Measurements from ENCODE around the gene DCAF17. TPM values are rescaled to one million over a fixed set of nuclear protein-coding genes. Genes with fewer than 3 reads are reported as not detected.

Gene DCAF17
- total RNA-seq, 3 donors from 2014 or later (not counting 1 experiment from before 2014, with no cell fraction given), result 20.0 to 33.8 (median 30.7) TPM

- TF ChIP-seq CTCF (IDR thresholded peaks at IDR 0.05), result no peak
- ATAC-seq, result no peak
- no peak overlapping the region for H3K4me3 Mint-ChIP-seq
- no peak for DNase-seq
- H3K27me3 ChIP-seq (ENCODE audit: control insufficient read depth, insufficient read depth, low read length), result no peaks in the 10 kb centered on the region
- H3K36me3 ChIP-seq (ENCODE audit: control insufficient read depth, insufficient read depth, low read length), result no peaks in the 10 kb centered on the region
- H3K27me3 Mint-ChIP-seq (ENCODE audit: low read depth in 2 of 2), result peaks cover under 1 to 6% of the 10 kb centered on the region in 2 donors
- H3K9me3 ChIP-seq (ENCODE audit: control insufficient read depth, insufficient read depth, low read length), result no peaks in the 10 kb centered on the region
- WGBS (ENCODE audit: insufficient coverage), result 72% methylated on average over 6 of the region's 9 CpGs
- intact Hi-C loops (cut with micrococcal nuclease), result no loop called here
- H3K4me1 Mint-ChIP-seq, result peaks cover 0 to 5% of the 10 kb centered on the region in 2 donors
- H3K9me3 Mint-ChIP-seq, result no peaks in the 10 kb centered on the region
- no peaks in the 10 kb centered on the region for H3K4me1 ChIP-seq (ENCODE audit: control insufficient read depth, insufficient read depth, low read length)
- no peaks in the 10 kb centered on the region for H3K36me3 Mint-ChIP-seq
- no peak overlapping the region for H3K4me3 ChIP-seq (ENCODE audit: low read length)
- no peak overlapping the region for H3K27ac ChIP-seq (ENCODE audit: low read length)
- no peak overlapping the region for H3K27ac Mint-ChIP-seq
Measured at GRCh38 chr2:171509945-171510731, 76.1 kb downstream of the DCAF17 start.

GRCh38 chr2:171512014-171512413, 78.0 kb downstream of the DCAF17 start:
- no peak overlapping the region for H3K27ac ChIP-seq (ENCODE audit: low read length)
- H3K4me1 ChIP-seq (ENCODE audit: control insufficient read depth, insufficient read depth, low read length), result no peaks in the 10 kb centered on the region
- 48% methylated on average over 2 of the region's 2 CpGs for WGBS (ENCODE audit: insufficient coverage)
- Mint-ChIP-seq H3K4me1 (peaks cover 0 to 5% of the 10 kb centered on the region in 2 donors), H3K4me3 (no peak overlapping the region), H3K27me3 (ENCODE audit: low read depth in 2 of 2) (peaks cover 7 to 8% of the 10 kb centered on the region in 2 donors), H3K9me3 (no peaks in the 10 kb centered on the region), H3K27ac (no peak overlapping the region), H3K36me3 (no peaks in the 10 kb centered on the region)
- intact Hi-C loops (cut with micrococcal nuclease), result no loop called here
- ATAC-seq (no peak), DNase-seq (no peak)
- no peaks in the 10 kb centered on the region for H3K27me3 ChIP-seq (ENCODE audit: control insufficient read depth, insufficient read depth, low read length)
- H3K4me3 ChIP-seq (ENCODE audit: low read length), result no peak overlapping the region
- no peaks in the 10 kb centered on the region for H3K9me3 ChIP-seq (ENCODE audit: control insufficient read depth, insufficient read depth, low read length)
- no peaks in the 10 kb centered on the region for H3K36me3 ChIP-seq (ENCODE audit: control insufficient read depth, insufficient read depth, low read length)
- TF ChIP-seq CTCF (IDR thresholded peaks at IDR 0.05), result no peak

GRCh38 chr2:171512683-171513195, 78.7 kb downstream of the DCAF17 start:
- Histone ChIP-seq H3K9me3 (ENCODE audit: control insufficient read depth, insufficient read depth, low read length) (no peaks in the 10 kb centered on the region), H3K27me3 (ENCODE audit: control insufficient read depth, insufficient read depth, low read length) (no peaks in the 10 kb centered on the region), H3K36me3 (ENCODE audit: control insufficient read depth, insufficient read depth, low read length) (no peaks in the 10 kb centered on the region), H3K27ac (ENCODE audit: low read length) (no peak overlapping the region), H3K4me3 (ENCODE audit: low read length) (no peak overlapping the region), H3K4me1 (ENCODE audit: control insufficient read depth, insufficient read depth, low read length) (no peaks in the 10 kb centered on the region)
- Mint-ChIP-seq H3K4me3 (no peak overlapping the region), H3K36me3 (no peaks in the 10 kb centered on the region), H3K9me3 (no peaks in the 10 kb centered on the region), H3K27ac (no peak overlapping the region), H3K27me3 (ENCODE audit: low read depth in 2 of 2) (peaks cover 7 to 10% of the 10 kb centered on the region in 2 donors), H3K4me1 (peaks cover 0 to 5% of the 10 kb centered on the region in 2 donors)
- intact Hi-C loops (cut with micrococcal nuclease), result no loop called here
- no peak for TF ChIP-seq CTCF (IDR thresholded peaks at IDR 0.05)
- no CpG with 5 or more reads among the region's 1 CpG for WGBS (ENCODE audit: insufficient coverage)
- ATAC-seq (no peak), DNase-seq (no peak)
